HCT116 (cell line): ENCODE results near the gene GAD2. TPM values are rescaled to one million over a fixed set of nuclear protein-coding genes. Genes with fewer than 3 reads are reported as not detected.

Experiments used
- ATAC-seq: fragments of 200-7000 bp; cut with Tn5 transposase; 2 replicates; pipeline ENCODE4 v1.9.1; 2020; ENCODE audit warnings: mild to moderate bottlenecking, moderate library complexity
- BruUV-seq: library from RNA; stranded (reverse); fragments of 400-500 nt; replicated peaks from 2 replicates; lab custom pipeline; 2021; lab: Mats Ljungman, UMichigan
- CTCF ChIA-PET: fragments of 300-600 bp; sonication (Branson Sonifier 250); formaldehyde crosslinking; loops from one replicate; lab custom pipeline; 2021; ENCODE audit warnings: antibody characterized with exemption; lab: Charles Lee
- POLR2A ChIA-PET: fragments of 300-600, 350-600 bp; sonication (Branson Sonifier 250); formaldehyde crosslinking; loops from one replicate; lab custom pipeline; 2021; ENCODE audit warnings: antibody characterized with exemption; lab: Charles Lee
- RAD21 ChIA-PET, 2 experiments: fragments of 300-600 bp; sonication (Branson Sonifier 250); formaldehyde crosslinking; loops; one replicate each; lab custom pipeline; 2023; ENCODE audit warnings: low total read pairs in 2 of 2; ENCODE audit not compliant: uncharacterized antibody in 2 of 2, unreplicated experiment in 2 of 2, low non-redundant PET in 1 of 2; lab: Charles Lee
- DNase-seq: peaks from one replicate; pipeline ENCODE4 v3.0.0-alpha.2; 2010; ENCODE audit warnings: low read depth, low spot score
- H2AFZ ChIP-seq: fragments of 200-600 bp; shearing (Covaris generic), sonication (generic); 2 replicates; pipeline ENCODE4 v1.6.1; 2017; ENCODE audit warnings: low read depth, mixed run types, mixed read lengths, antibody characterized with exemption, low read length; ENCODE audit not compliant: poor library complexity, severe bottlenecking
- H3K27ac ChIP-seq: 2 replicates; pipeline ENCODE4 v1.5.1; 2012; ENCODE audit warnings: low read depth, low read length
- H3K27me3 ChIP-seq: fragments of 200-600 bp; sonication (generic); 2 replicates; pipeline ENCODE4 v1.6.1; 2016; ENCODE audit warnings: mixed run types, low read length, mixed read lengths; ENCODE audit not compliant: insufficient read depth
- H3K36me3 ChIP-seq, 2 experiments: fragments of 200-500 bp in 1 of 2; fragments of 200-600 bp in 1 of 2; sonication (Bioruptor generic) in 1 of 2; sonication (generic) in 1 of 2; 2 replicates each; pipeline versions ENCODE4 v1.5.1 to v1.6.1; 2014 to 2016; ENCODE audit warnings: low read length in 2 of 2, inconsistent platforms in 1 of 2, mixed read lengths in 1 of 2, mixed run types in 1 of 2; ENCODE audit not compliant: insufficient read depth in 2 of 2, control insufficient read depth in 1 of 2
- H3K4me1 ChIP-seq, 2 experiments: fragments of 200-600 bp in 1 of 2; sonication (generic) in 1 of 2; 2 replicates each; pipeline versions ENCODE4 v1.5.1 to v1.6.1; 2012 to 2017; ENCODE audit warnings: low read length in 2 of 2, inconsistent platforms in 1 of 2, mild to moderate bottlenecking in 1 of 2, mixed read lengths in 1 of 2, mixed run types in 1 of 2, moderate library complexity in 1 of 2; ENCODE audit not compliant: insufficient read depth in 2 of 2, control insufficient read depth in 1 of 2
- H3K4me2 ChIP-seq: fragments of 200-600 bp; sonication (generic); 2 replicates; pipeline ENCODE4 v1.6.1; 2017; ENCODE audit warnings: mixed run types, low read length, mixed read lengths
- H3K4me3 ChIP-seq, 2 experiments: fragments of 200-600 bp in 1 of 2; sonication (generic) in 1 of 2; replicated peaks in 1 of 2; 2 replicates each; pipeline ENCODE4 v1.5.1; 2011 to 2016; ENCODE audit warnings: low read length in 2 of 2, control low read depth in 1 of 2, low read depth in 1 of 2, mild to moderate bottlenecking in 1 of 2, mixed read lengths in 1 of 2, mixed run types in 1 of 2
- H3K79me2 ChIP-seq: fragments of 200-600 bp; sonication (generic); 2 replicates; pipeline ENCODE4 v1.6.1; 2017; ENCODE audit warnings: mild to moderate bottlenecking, mixed run types, low read length, moderate library complexity, mixed read lengths; ENCODE audit not compliant: insufficient read depth
- H3K9ac ChIP-seq: fragments of 200-600 bp; sonication (generic); 2 replicates; pipeline ENCODE4 v1.6.1; 2016; ENCODE audit warnings: low read length, mixed read lengths
- H3K9me2 ChIP-seq: fragments of 200-600 bp; sonication (generic), shearing (Covaris generic); 2 replicates; pipeline ENCODE4 v1.6.1; 2017; ENCODE audit warnings: mixed run types, mild to moderate bottlenecking, moderate library complexity; ENCODE audit not compliant: insufficient read depth
- H3K9me3 ChIP-seq, 2 experiments: fragments of 200-500 bp in 1 of 2; fragments of 200-600 bp in 1 of 2; sonication (Bioruptor generic) in 1 of 2; sonication (generic) in 1 of 2; 2 replicates each; pipeline ENCODE4 v1.6.1; 2014 to 2017; ENCODE audit warnings: low read length in 2 of 2, mixed read lengths in 2 of 2, inconsistent platforms in 1 of 2, low read depth in 1 of 2, mild to moderate bottlenecking in 1 of 2, mixed run types in 1 of 2, moderate library complexity in 1 of 2; ENCODE audit not compliant: control insufficient read depth in 1 of 2, insufficient read depth in 1 of 2
- H4K20me1 ChIP-seq: fragments of 200-600 bp; sonication (generic), shearing (Covaris generic); 2 replicates; pipeline ENCODE4 v1.6.1; 2017; ENCODE audit warnings: mixed run types, mild to moderate bottlenecking, moderate library complexity; ENCODE audit not compliant: insufficient read depth
- ATF3 ChIP-seq: IDR thresholded peaks from 2 replicates; pipeline ENCODE4 v1.6.1; 2012
- CBX3 ChIP-seq: IDR thresholded peaks from 2 replicates; pipeline ENCODE4 v1.6.1; 2012; ENCODE audit warnings: low read depth
- CEBPB ChIP-seq: IDR thresholded peaks from 2 replicates; pipeline ENCODE4 v1.6.1; 2012; ENCODE audit warnings: low read depth
- CTCF ChIP-seq, 3 experiments: fragments of 200-600 bp in 1 of 3; sonication (generic) in 1 of 3; IDR thresholded peaks in 2 of 3; conservative IDR thresholded peaks in 1 of 3; 2 replicates each; pipeline ENCODE4 v1.5.1; 2012 to 2017; ENCODE audit warnings: low read depth in 2 of 3, low read length in 2 of 3, antibody characterized with exemption in 1 of 3, borderline replicate concordance in 1 of 3, control low read depth in 1 of 3, mild to moderate bottlenecking in 1 of 3, mixed read lengths in 1 of 3, mixed run types in 1 of 3, moderate library complexity in 1 of 3; ENCODE audit not compliant: insufficient read depth in 1 of 3
- EGR1 ChIP-seq: IDR thresholded peaks from 2 replicates; pipeline ENCODE4 v1.6.1; 2012; ENCODE audit warnings: low read depth
- ELF1 ChIP-seq: IDR thresholded peaks from 2 replicates; pipeline ENCODE4 v1.6.1; 2012; ENCODE audit warnings: low read depth, borderline replicate concordance
- EZH2 ChIP-seq: fragments of 200-600 bp; sonication (generic); IDR thresholded peaks from 2 replicates; pipeline ENCODE4 v1.6.1; 2017; ENCODE audit warnings: antibody characterized with exemption, mixed run types
- FOSL1 ChIP-seq: IDR thresholded peaks from 2 replicates; pipeline ENCODE4 v1.6.1; 2012; ENCODE audit warnings: low read depth
- POLR2A ChIP-seq: IDR thresholded peaks from 2 replicates; pipeline ENCODE4 v1.7.0; 2011; ENCODE audit warnings: borderline replicate concordance; ENCODE audit not compliant: insufficient read depth, insufficient read length; ENCODE audit errors: extremely low read depth
- POLR2AphosphoS5 ChIP-seq: IDR thresholded peaks from 2 replicates; pipeline ENCODE4 v1.6.1; 2011; ENCODE audit warnings: mild to moderate bottlenecking, low read depth, low read length, moderate library complexity
- RAD21 ChIP-seq: IDR thresholded peaks from 2 replicates; pipeline ENCODE4 v1.6.1; 2012; ENCODE audit warnings: low read depth, mild to moderate bottlenecking
- REST ChIP-seq: IDR thresholded peaks from 2 replicates; pipeline ENCODE4 v1.6.1; 2012; ENCODE audit warnings: low read depth
- SIN3A ChIP-seq: IDR thresholded peaks from 2 replicates; pipeline ENCODE4 v1.6.1; 2012; ENCODE audit warnings: low read depth
- SP1 ChIP-seq: IDR thresholded peaks from 2 replicates; pipeline ENCODE4 v1.6.1; 2012; ENCODE audit warnings: low read depth
- SRF ChIP-seq: IDR thresholded peaks from 2 replicates; pipeline ENCODE4 v1.6.1; 2012; ENCODE audit warnings: low read depth
- YY1 ChIP-seq: IDR thresholded peaks from 2 replicates; pipeline ENCODE4 v1.6.1; 2011; ENCODE audit warnings: low read length, low read depth, moderate library complexity, mild to moderate bottlenecking; ENCODE audit not compliant: insufficient replicate concordance; ENCODE audit errors: extremely low read depth
- ZFX ChIP-seq: fragments of 450-650 bp; IDR thresholded peaks from 2 replicates; pipeline ENCODE4 v1.6.1; 2017
- ZNF274 ChIP-seq: fragments of 200-500 bp; sonication (Bioruptor generic); IDR thresholded peaks from 2 replicates; pipeline ENCODE4 v1.6.1; 2014; ENCODE audit warnings: mild to moderate bottlenecking, low read depth, low read length, inconsistent platforms
- intact Hi-C: fragments of 100-400 bp; cut with micrococcal nuclease; formaldehyde crosslinking; loops from 2 replicates; pipeline ENCODE4 v1.10.0; 2022
- total RNA-seq: library from RNA; stranded (reverse); gene quantifications from one replicate; pipeline ENCODE4 v1.2.1, GENCODE V29; 2021; ENCODE audit not compliant: unreplicated experiment

The GAD2 gene
- total RNA-seq, 1 experiment from 2014 or later, result not detected

- H3K9me2 ChIP-seq, result no peaks in the 10 kb centered on the region
- H3K9me3 ChIP-seq, result no peaks in the 10 kb centered on the region
- H3K4me3 ChIP-seq, result no peak overlapping the region
- no peak overlapping the region for H3K9ac ChIP-seq
- H3K27ac ChIP-seq, result no peak overlapping the region
- POLR2A ChIA-PET, result no interaction called here
- RAD21 ChIA-PET, result no interaction called here
- TF ChIP-seq POLR2A (no peak), REST (no peak), YY1 (no peak), SRF (no peak), SP1 (no peak), SIN3A (no peak), EGR1 (no peak), EZH2 (no peak), POLR2AphosphoS5 (no peak), CEBPB (no peak), CTCF (IDR thresholded peaks at IDR 0.05 in 2 of 3, conservative IDR thresholded peaks at IDR 0.05 in 1 of 3; ENCODE audit: borderline replicate concordance in 1 of 3, insufficient read depth in 1 of 3, low read depth in 2 of 3, low read length in 2 of 3) (no peak), RAD21 (no peak), ZFX (no peak), ZNF274 (no peak), ELF1 (no peak), FOSL1 (no peak), CBX3 (no peak), ATF3 (no peak)
- H3K79me2 ChIP-seq, result no peaks in the 10 kb centered on the region
- no peak for DNase-seq
- intact Hi-C loops, result no loop called here
- ATAC-seq, result no peak
- no TSS peak for BruUV-seq
- H3K36me3 ChIP-seq, result no peaks in the 10 kb centered on the region
- H2AFZ ChIP-seq, result no peak overlapping the region
- H3K4me2 ChIP-seq, result no peak overlapping the region
- no peaks in the 10 kb centered on the region; the same call in 1 of the 2 replicates for H3K27me3 ChIP-seq
- CTCF ChIA-PET, result no interaction called here
- H3K4me1 ChIP-seq, result peaks cover 4 to 8% of the 10 kb centered on the region in 2 experiments; a peak in 3 of 4 replicates
- no peaks in the 10 kb centered on the region for H4K20me1 ChIP-seq
Observed at GRCh38 chr10:26323219-26323618, 106.6 kb downstream of the GAD2 start.
